SK-N-SH (cell line): Measurements from ENCODE around the gene TUBB2B. TPM values are rescaled to one million over a fixed set of nuclear protein-coding genes. Genes with fewer than 3 reads are reported as not detected.

Experiments
- CTCF ChIA-PET: fragments of 300-600, 350-600 bp; formaldehyde crosslinking; extraction: SDS; loops from one replicate; lab custom pipeline; 2021; lab: Yijun Ruan, JAX
- POLR2A ChIA-PET: fragments of 350-600 bp; sonication (Branson Sonifier 250); formaldehyde crosslinking; extraction: SDS; loops from one replicate; lab custom pipeline; 2020; ENCODE audit warnings: antibody characterized with exemption, inconsistent platforms; lab: Yijun Ruan, JAX
- DNase-seq: peaks from one replicate; pipeline ENCODE4 v3.0.0; 2012
- H2AFZ ChIP-seq: fragments of 200-600 bp; sonication (generic); 2 replicates; pipeline ENCODE4 v1.8.1; 2016; ENCODE audit warnings: antibody characterized with exemption, mild to moderate bottlenecking, low read depth
- H3F3A ChIP-seq: fragments of 200-600 bp; sonication (generic); replicated peaks from 2 replicates; pipeline ENCODE3; 2016; ENCODE audit warnings: antibody characterized with exemption, mild to moderate bottlenecking; ENCODE audit not compliant: insufficient read depth
- H3K27ac ChIP-seq, 2 experiments: fragments of 200-500 bp in 1 of 2; fragments of 200-600 bp in 1 of 2; sonication (Bioruptor generic) in 1 of 2; sonication (generic), shearing (Covaris generic) in 1 of 2; 2 replicates each; pipeline versions ENCODE4 v1.5.1 to v1.6.1; 2014 to 2016; ENCODE audit warnings: low read depth in 2 of 2, inconsistent platforms in 1 of 2, low read length in 1 of 2, mild to moderate bottlenecking in 1 of 2, mixed read lengths in 1 of 2
- H3K27me3 ChIP-seq: fragments of 200-600 bp; sonication (generic), shearing (Covaris generic); 2 replicates; pipeline ENCODE4 v1.6.1; 2016; ENCODE audit warnings: mixed run types; ENCODE audit not compliant: insufficient read depth
- H3K36me3 ChIP-seq, 2 experiments: fragments of 200-500 bp in 1 of 2; fragments of 200-600 bp in 1 of 2; sonication (Bioruptor generic) in 1 of 2; sonication (generic) in 1 of 2; replicated peaks in 1 of 2; 2 replicates each; pipeline versions ENCODE3 to v1.5.1; 2014 to 2016; ENCODE audit warnings: low read length in 1 of 2, mild to moderate bottlenecking in 1 of 2; ENCODE audit not compliant: insufficient read depth in 2 of 2, control insufficient read depth in 1 of 2
- H3K4me1 ChIP-seq, 2 experiments: fragments of 200-500 bp in 1 of 2; fragments of 200-600 bp in 1 of 2; sonication (Bioruptor generic) in 1 of 2; sonication (generic), shearing (Covaris generic) in 1 of 2; 2 replicates each; pipeline versions ENCODE4 v1.5.1 to v1.6.1; 2014 to 2016; ENCODE audit warnings: low read depth in 1 of 2, low read length in 1 of 2, mixed run types in 1 of 2; ENCODE audit not compliant: insufficient read depth in 2 of 2, control insufficient read depth in 1 of 2
- H3K4me2 ChIP-seq: fragments of 200-600 bp; sonication (generic), shearing (Covaris generic); 2 replicates; pipeline ENCODE4 v1.6.1; 2017; ENCODE audit warnings: mixed run types
- H3K4me3 ChIP-seq, 2 experiments: fragments of 200-500 bp in 1 of 2; fragments of 200-600 bp in 1 of 2; sonication (Bioruptor generic) in 1 of 2; sonication (generic), shearing (Covaris generic) in 1 of 2; 2 replicates each; pipeline versions ENCODE4 v1.5.1 to v1.8.1; 2014 to 2016; ENCODE audit warnings: low read depth in 2 of 2, inconsistent platforms in 1 of 2, low read length in 1 of 2, mild to moderate bottlenecking in 1 of 2, mixed read lengths in 1 of 2, moderate library complexity in 1 of 2
- H3K79me2 ChIP-seq: fragments of 200-600 bp; sonication (generic); 2 replicates; pipeline ENCODE4 v1.8.1; 2017; ENCODE audit warnings: mild to moderate bottlenecking; ENCODE audit not compliant: insufficient read depth
- H3K9ac ChIP-seq: fragments of 200-600 bp; sonication (generic); 2 replicates; pipeline ENCODE4 v1.6.1; 2017; ENCODE audit warnings: mixed run types
- H3K9me2 ChIP-seq: fragments of 200-600 bp; sonication (generic); 2 replicates; pipeline ENCODE4 v1.6.1; 2017; ENCODE audit warnings: mixed run types
- H3K9me3 ChIP-seq: fragments of 200-600 bp; sonication (generic); 2 replicates; pipeline ENCODE4 v1.6.1; 2017; ENCODE audit warnings: mixed run types, mild to moderate bottlenecking, moderate library complexity
- H4K20me1 ChIP-seq: fragments of 200-600 bp; sonication (generic); 2 replicates; pipeline ENCODE4 v1.6.1; 2017; ENCODE audit warnings: mild to moderate bottlenecking, mixed run types; ENCODE audit not compliant: insufficient read depth
- CTCF ChIP-seq: fragments of 200-600 bp; sonication (generic); IDR thresholded peaks from 2 replicates; pipeline ENCODE4 v1.6.1; 2017; ENCODE audit warnings: antibody characterized with exemption, mild to moderate bottlenecking, moderate library complexity
- EP300 ChIP-seq, 2 experiments: IDR thresholded peaks; 2 replicates each; pipeline versions ENCODE4 v1.4.0 to v1.6.1; 2012; ENCODE audit warnings: borderline replicate concordance in 1 of 2, low read depth in 1 of 2, low read length in 1 of 2
- FOSL2 ChIP-seq: IDR thresholded peaks from 2 replicates; pipeline ENCODE4 v1.4.0; 2012; ENCODE audit warnings: low read depth, mild to moderate bottlenecking, moderate library complexity, borderline replicate concordance
- FOXM1 ChIP-seq: IDR thresholded peaks from 2 replicates; pipeline ENCODE4 v1.4.0; 2012; ENCODE audit warnings: low read depth, mild to moderate bottlenecking
- GATA2 ChIP-seq: sonication (generic); formaldehyde crosslinking; IDR thresholded peaks from 2 replicates; pipeline ENCODE4 v1.5.0; 2020; ENCODE audit warnings: mild to moderate bottlenecking, missing genetic modification reagents
- IRF3 ChIP-seq: fragments of 150-350 bp; IDR thresholded peaks from 2 replicates; pipeline ENCODE4 v1.6.1; 2016; ENCODE audit warnings: mild to moderate bottlenecking, low read depth, low read length
- MAX ChIP-seq: IDR thresholded peaks from 2 replicates; pipeline ENCODE4 v1.4.0; 2012; ENCODE audit warnings: low read depth
- MEF2A ChIP-seq: IDR thresholded peaks from 2 replicates; pipeline ENCODE4 v1.4.0; 2012; ENCODE audit warnings: low read depth, borderline replicate concordance
- PBX3 ChIP-seq: IDR thresholded peaks from 2 replicates; pipeline ENCODE4; 2012
- POLR2AphosphoS5 ChIP-seq: IDR thresholded peaks from 2 replicates; pipeline ENCODE4 v1.6.1; 2012; ENCODE audit warnings: low read depth, low read length
- RCOR1 ChIP-seq: fragments of 150-350 bp; IDR thresholded peaks from 2 replicates; pipeline ENCODE4 v1.6.1; 2017; ENCODE audit warnings: antibody characterized with exemption, low read length
- SMC3 ChIP-seq: IDR thresholded peaks from 2 replicates; pipeline ENCODE4 v1.6.1; 2012; ENCODE audit warnings: low read depth, low read length, improper control_type of control experiment
- TAF1 ChIP-seq: IDR thresholded peaks from 2 replicates; pipeline ENCODE4 v1.6.1; 2012; ENCODE audit warnings: low read depth, mild to moderate bottlenecking, low read length, moderate library complexity, borderline replicate concordance
- TCF12 ChIP-seq: IDR thresholded peaks from 2 replicates; pipeline ENCODE4 v1.4.0; 2012
- USF1 ChIP-seq: IDR thresholded peaks from 2 replicates; pipeline ENCODE4 v1.4.0; 2012; ENCODE audit warnings: low read depth, borderline replicate concordance
- ZBTB33 ChIP-seq: IDR thresholded peaks from 2 replicates; pipeline ENCODE4 v1.4.0; 2012; ENCODE audit warnings: low read depth, borderline replicate concordance
- WGBS: methylation state at CpG from one replicate; pipeline ENCODE4 v1.1.6; 2017; ENCODE audit warnings: low lambda C conversion rate; 5-methylcytosine and 5-hydroxymethylcytosine counted together
- polyA plus RNA-seq, 3 experiments: library from polyadenylated mRNA; depleted of rRNA; stranded (reverse); fragments of >200 nt; gene quantifications; 2 replicates each; pipeline ENCODE4 v1.2.3, GENCODE V29; 2012

Gene TUBB2B
- polyA plus RNA-seq, 1 of the 3 experiments (the other 2 are of a cell fraction) = 162 TPM

GRCh38 chr6:3226481-3227362 lies 731 bp downstream of the TUBB2B start:
- DNase-seq = peak; percentile 72
- CTCF ChIA-PET = interaction anchor here (0.6 to 1.8 kb wide), 7 partner anchors 12 to 274 kb away, joined by 3 to 7 read pairs (median 4); partner anchors contain the start of gene TUBB2A
- Histone ChIP-seq H3K36me3 (peaks cover 0 to 15% of the 10 kb centered on the region in 2 experiments), H3K4me1 (peaks cover 10 to 11% of the 10 kb centered on the region in 2 experiments; a peak in 3 of 4 replicates), H3K4me2 (peak overlapping the region; percentile 98), H3K27ac (peak overlapping the region in 1 of 2 experiments; percentile 87; a peak in 2 of 4 replicates), H4K20me1 (peaks cover 13% of the 10 kb centered on the region), H3K9ac (peak overlapping the region; percentile 79), H3K9me3 (no peaks in the 10 kb centered on the region), H2AFZ (peak overlapping the region; percentile 52), H3K79me2 (peaks cover 16% of the 10 kb centered on the region; the same call in 1 of the 2 replicates), H3K9me2 (no peaks in the 10 kb centered on the region), H3K27me3 (peaks cover 15% of the 10 kb centered on the region; the same call in 1 of the 2 replicates), H3F3A (peaks cover 25% of the 10 kb centered on the region), H3K4me3 (peak overlapping the region; percentile 75 to 86)
- no peak for TF ChIP-seq TAF1
- no peak for TF ChIP-seq IRF3
- no peak for TF ChIP-seq MEF2A
- no peak for TF ChIP-seq FOXM1
- TF ChIP-seq SMC3 = no peak
- no peak for TF ChIP-seq POLR2AphosphoS5
- no peak for TF ChIP-seq TCF12
- no peak for TF ChIP-seq EP300 (IDR thresholded peaks at IDR 0.05; ENCODE audit: borderline replicate concordance in 1 of 2, low read depth in 1 of 2, low read length in 1 of 2)
- no peak for TF ChIP-seq USF1
- no peak for TF ChIP-seq ZBTB33
- TF ChIP-seq MAX = peak; percentile 70
- TF ChIP-seq RCOR1 = 0 out of 2 replicates have a peak, but pooled peaks have one; percentile 5
- no peak for TF ChIP-seq PBX3
- TF ChIP-seq FOSL2 = no peak
- no peak for TF ChIP-seq CTCF
- no peak for TF ChIP-seq GATA2
- POLR2A ChIA-PET = interaction anchor here (0.7 to 2.8 kb wide), 15 partner anchors 13 to 795 kb away, joined by 3 to 22 read pairs (median 3); partner anchors contain the start of genes BPHL and TUBB2A
- 4% methylated on average over 46 of the region's 54 CpGs for WGBS
